Left hindlimb (tissue), 1 donor: Measurements from ENCODE around the gene KRTDAP.
A peak's percentile ranks its signal among the peaks of the same experiment; 100 is the strongest.

Experiments
- DNase-seq: peaks from one replicate; pipeline ENCODE4 v3.0.0-alpha.2; 2018

Gene KRTDAP

GRCh38 chr19:35512831-35513627 lies 22.8 kb upstream of the KRTDAP start:
- no peak for DNase-seq

GRCh38 chr19:35511337-35511736 lies 21.1 kb upstream of the KRTDAP start:
- no peak for DNase-seq

- DNase-seq, result no peak
These were observed 20.3 kb upstream of the KRTDAP start for GRCh38 chr19:35510626-35510964.

GRCh38 chr19:35509861-35510625 lies 19.8 kb upstream of the KRTDAP start:
- peak; percentile 74 for DNase-seq

- no peak for DNase-seq
These were observed 18.9 kb upstream of the KRTDAP start for GRCh38 chr19:35509018-35509652.

GRCh38 chr19:35508129-35508528 lies 17.9 kb upstream of the KRTDAP start:
- DNase-seq, result no peak

GRCh38 chr19:35507561-35507960 lies 17.3 kb upstream of the KRTDAP start:
- no peak for DNase-seq

GRCh38 chr19:35506011-35506410 lies 15.7 kb upstream of the KRTDAP start:
- no peak for DNase-seq

GRCh38 chr19:35502751-35503150 lies 12.5 kb upstream of the KRTDAP start:
- DNase-seq, result no peak

GRCh38 chr19:35501684-35502083 lies 11.4 kb upstream of the KRTDAP start:
- no peak for DNase-seq

GRCh38 chr19:35500611-35501010 lies 10.3 kb upstream of the KRTDAP start:
- no peak for DNase-seq

- no peak for DNase-seq
These were observed 8.8 kb upstream of the KRTDAP start for GRCh38 chr19:35498984-35499527.

GRCh38 chr19:35498220-35498619 lies 8.0 kb upstream of the KRTDAP start:
- DNase-seq, result no peak

GRCh38 chr19:35497406-35497805 lies 7.1 kb upstream of the KRTDAP start:
- DNase-seq, result no peak

- DNase-seq, result peak; percentile 59
These were observed 5.1 kb upstream of the KRTDAP start for GRCh38 chr19:35495107-35496064.

- DNase-seq, result no peak
These were observed 3.7 kb upstream of the KRTDAP start for GRCh38 chr19:35493971-35494370.

- DNase-seq, result no peak
These were observed 1.6 kb upstream of the KRTDAP start for GRCh38 chr19:35491836-35492360.

- no peak for DNase-seq
These were observed 1.6 kb downstream of the KRTDAP start for GRCh38 chr19:35488677-35489076.

GRCh38 chr19:35487656-35488182 lies 2.5 kb downstream of the KRTDAP start:
- DNase-seq, result no peak

- DNase-seq, result no peak
These were observed 4.0 kb downstream of the KRTDAP start for GRCh38 chr19:35486268-35486708.

GRCh38 chr19:35484252-35485036 lies 5.8 kb downstream of the KRTDAP start:
- no peak for DNase-seq
